GM21529 (cell line): ENCODE measurements around the gene AGBL1.

Source experiments
- ATAC-seq: cut with Tn5 transposase; IDR thresholded peaks from one replicate; pipeline ENCODE4 v1.9.1; 2021; ENCODE audit not compliant: unreplicated experiment

AGBL1 gene

GRCh38 chr15:86235667-86236066, 156.0 kb downstream of the AGBL1 start:
- ATAC-seq, result no peak

- no peak for ATAC-seq
These were observed 156.9 kb downstream of the AGBL1 start for GRCh38 chr15:86236356-86237110.

- no peak for ATAC-seq
These were observed 157.4 kb downstream of the AGBL1 start for GRCh38 chr15:86237111-86237500.

GRCh38 chr15:86247249-86247955, 167.7 kb downstream of the AGBL1 start:
- no peak for ATAC-seq

GRCh38 chr15:86255247-86255646, 175.6 kb downstream of the AGBL1 start:
- ATAC-seq, result no peak

GRCh38 chr15:86256628-86257027, 177.0 kb downstream of the AGBL1 start:
- no peak for ATAC-seq

GRCh38 chr15:86259589-86259988, 179.9 kb downstream of the AGBL1 start:
- ATAC-seq, result no peak

GRCh38 chr15:86263230-86263629, 183.6 kb downstream of the AGBL1 start:
- no peak for ATAC-seq

- ATAC-seq, result no peak
These were observed 187.3 kb downstream of the AGBL1 start for GRCh38 chr15:86266896-86267484.

- no peak for ATAC-seq
These were observed 188.2 kb downstream of the AGBL1 start for GRCh38 chr15:86267892-86268291.

- ATAC-seq, result no peak
These were observed 188.9 kb downstream of the AGBL1 start for GRCh38 chr15:86268558-86268957.

GRCh38 chr15:86273309-86273708, 193.6 kb downstream of the AGBL1 start:
- no peak for ATAC-seq

- ATAC-seq, result no peak
These were observed 195.7 kb downstream of the AGBL1 start for GRCh38 chr15:86275361-86275760.

GRCh38 chr15:86278586-86278985, 198.9 kb downstream of the AGBL1 start:
- no peak for ATAC-seq

- ATAC-seq, result no peak
These were observed 205.0 kb downstream of the AGBL1 start for GRCh38 chr15:86284635-86285034.

- ATAC-seq, result no peak
These were observed 215.8 kb downstream of the AGBL1 start for GRCh38 chr15:86295511-86295910.

- no peak for ATAC-seq
These were observed 217.1 kb downstream of the AGBL1 start for GRCh38 chr15:86296769-86297168.

- ATAC-seq, result no peak
These were observed 220.9 kb downstream of the AGBL1 start for GRCh38 chr15:86300390-86301125.

GRCh38 chr15:86311568-86312280, 232.1 kb downstream of the AGBL1 start:
- no peak for ATAC-seq

GRCh38 chr15:86312486-86312885, 232.8 kb downstream of the AGBL1 start:
- no peak for ATAC-seq

- no peak for ATAC-seq
These were observed 236.5 kb downstream of the AGBL1 start for GRCh38 chr15:86316216-86316615.
